Suppressor macrophage treated with lipopolysaccharide for 4 hours (primary cell): ENCODE data around the gene PSMD8.
"Not testable (repeated sequence)": the region's sequence is repeated elsewhere in the genome, so short reads cannot be mapped to it uniquely, and the experiment has no call there.

Experiments
- DNase-seq: peaks from one replicate; pipeline ENCODE4 v3.0.0-alpha.2; 2020

The PSMD8 gene

DNA sequence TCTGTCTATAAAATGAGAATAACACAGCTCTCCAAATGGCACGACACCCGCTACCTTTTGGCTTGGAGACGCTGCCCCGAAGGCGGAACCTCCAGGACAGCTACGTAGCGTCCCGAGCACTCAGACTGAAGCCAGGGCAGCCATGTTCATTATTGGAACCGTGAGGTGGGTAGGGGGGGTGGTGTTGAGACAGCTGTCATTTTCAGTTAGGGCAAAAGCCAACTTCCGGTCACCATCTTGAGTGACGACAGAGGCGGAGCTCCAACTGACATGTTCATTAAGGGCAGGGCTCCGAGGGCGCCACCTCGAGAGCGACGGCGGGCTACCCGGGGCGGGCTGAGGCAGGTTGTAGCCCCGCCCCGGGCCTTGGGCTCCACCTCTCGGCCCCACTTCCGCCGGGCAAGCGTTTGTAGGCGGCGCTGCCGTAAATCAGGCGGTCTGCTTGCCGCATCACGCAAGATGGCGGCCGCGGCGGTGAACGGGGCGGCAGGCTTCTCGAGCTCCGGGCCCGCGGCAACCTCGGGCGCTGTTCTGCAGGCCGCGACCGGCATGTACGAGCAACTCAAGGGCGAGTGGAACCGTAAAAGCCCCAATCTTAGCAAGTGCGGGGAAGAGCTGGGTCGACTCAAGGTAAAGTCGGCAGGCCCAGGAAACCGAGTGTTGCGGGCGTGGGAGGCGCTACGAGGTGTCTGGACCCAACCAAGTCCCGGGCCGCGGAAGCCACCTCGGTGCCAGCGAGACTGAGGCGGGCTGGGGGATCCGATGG, at the start of gene PSMD8:
Gene PSMD8, plus strand, starts transcription at position 240 of the 766 bp plus-strand sequence. Its CDS starts 31 bp downstream, at position 271.
- DNase-seq = peak; percentile 100

DNA sequence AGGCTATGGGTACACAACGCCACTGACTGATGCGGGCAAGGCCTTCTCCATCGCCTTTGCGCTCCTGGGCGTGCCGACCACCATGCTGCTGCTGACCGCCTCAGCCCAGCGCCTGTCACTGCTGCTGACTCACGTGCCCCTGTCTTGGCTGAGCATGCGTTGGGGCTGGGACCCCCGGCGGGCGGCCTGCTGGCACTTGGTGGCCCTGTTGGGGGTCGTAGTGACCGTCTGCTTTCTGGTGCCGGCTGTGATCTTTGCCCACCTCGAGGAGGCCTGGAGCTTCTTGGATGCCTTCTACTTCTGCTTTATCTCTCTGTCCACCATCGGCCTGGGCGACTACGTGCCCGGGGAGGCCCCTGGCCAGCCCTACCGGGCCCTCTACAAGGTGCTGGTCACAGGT, 47.8 kb upstream of the PSMD8 start:
- no peak for DNase-seq

DNA sequence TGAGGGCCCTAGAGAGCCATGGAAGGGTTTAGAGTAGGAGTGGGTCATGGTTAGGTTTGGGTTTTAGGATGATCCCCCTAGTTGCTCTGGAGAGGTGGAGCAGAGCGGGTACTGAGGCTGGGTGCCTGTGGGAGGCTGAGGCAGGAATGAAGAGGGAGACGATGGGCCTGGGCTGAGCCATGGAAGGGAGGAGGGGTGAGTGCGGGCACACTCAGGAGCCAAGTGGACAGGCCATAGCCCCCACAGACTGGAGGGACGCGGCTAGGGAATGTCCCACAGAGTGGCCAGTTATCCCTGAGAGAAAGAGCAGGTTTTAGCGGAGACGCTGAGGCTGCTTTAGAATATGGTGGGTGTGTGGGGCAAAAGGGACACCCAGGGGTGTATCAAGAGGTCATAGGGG, 44.7 kb upstream of the PSMD8 start:
- DNase-seq = no peak

DNA sequence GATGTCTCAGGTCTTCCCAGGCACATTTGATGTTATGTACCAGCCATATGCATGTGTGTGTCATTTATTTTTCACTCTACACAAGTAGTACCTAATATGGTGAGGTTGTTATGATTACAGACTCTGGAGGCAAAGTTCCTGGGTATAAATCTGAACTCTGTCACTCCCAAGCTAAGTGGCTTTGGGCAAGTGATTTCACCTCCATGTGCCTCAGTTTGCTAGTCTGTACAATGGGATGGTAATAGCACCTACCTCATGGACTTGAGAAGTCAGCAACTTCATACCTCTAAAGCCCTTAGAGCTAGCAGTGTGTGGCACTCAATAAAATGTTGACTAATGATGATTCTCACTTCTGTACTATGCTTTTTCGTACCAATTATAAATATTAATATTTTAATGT, 42.6 kb upstream of the PSMD8 start:
- no peak for DNase-seq

DNA sequence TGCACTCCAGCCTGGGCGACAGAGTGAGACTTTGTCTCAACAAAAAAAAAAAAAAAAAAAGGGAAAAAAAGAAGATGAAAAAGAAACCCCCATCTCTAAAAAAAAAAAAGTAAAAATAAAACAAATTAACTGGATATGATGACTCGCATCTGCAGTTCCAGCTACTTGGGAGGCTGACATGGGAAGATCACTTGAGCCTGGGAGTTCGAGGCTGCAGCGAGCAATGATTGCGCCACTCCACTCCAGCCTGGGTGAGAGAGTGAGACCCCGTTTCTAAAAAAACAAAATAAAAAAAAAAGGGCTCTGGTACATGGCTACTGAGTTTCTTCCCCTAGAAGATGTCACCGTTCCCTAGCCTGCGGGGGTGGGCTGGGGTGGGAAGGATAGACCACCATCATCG, 41.1 kb upstream of the PSMD8 start:
- no peak for DNase-seq

DNA sequence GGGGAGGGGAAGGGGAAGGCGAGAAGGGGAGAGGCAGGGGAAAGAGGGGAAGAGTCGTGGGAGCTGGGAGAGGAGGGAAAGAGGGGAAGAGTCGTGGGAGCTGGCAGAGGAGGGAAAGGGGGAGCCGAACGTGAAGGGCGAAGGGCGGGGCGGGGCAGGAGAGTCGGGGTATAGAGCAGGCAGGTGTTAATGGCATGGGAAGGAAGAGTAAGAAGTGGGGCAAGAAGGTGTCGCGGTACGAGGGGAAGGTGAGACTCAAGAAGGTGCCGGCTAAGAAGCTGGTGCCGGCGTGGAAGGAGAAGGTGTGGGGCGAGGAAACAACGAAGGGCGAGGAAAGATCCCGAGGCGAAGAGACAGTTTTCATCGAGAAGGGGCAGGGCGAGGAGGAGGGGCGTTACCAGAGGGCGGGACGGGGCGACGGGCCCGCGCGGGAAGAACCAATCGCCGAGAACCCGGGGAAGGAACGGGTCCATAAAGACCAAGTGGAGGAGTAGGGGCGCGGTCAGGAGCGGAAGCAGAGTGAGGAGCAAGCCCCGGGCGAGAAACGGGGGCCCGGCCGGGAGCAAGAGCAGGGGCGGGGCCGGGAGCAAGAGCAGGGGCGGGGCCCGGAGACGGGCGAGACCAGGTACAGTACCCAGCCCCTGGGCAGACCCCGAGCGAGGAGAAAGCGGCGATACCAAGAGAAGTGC, 38.3 kb upstream of the PSMD8 start:
- DNase-seq = peak; percentile 99

DNA sequence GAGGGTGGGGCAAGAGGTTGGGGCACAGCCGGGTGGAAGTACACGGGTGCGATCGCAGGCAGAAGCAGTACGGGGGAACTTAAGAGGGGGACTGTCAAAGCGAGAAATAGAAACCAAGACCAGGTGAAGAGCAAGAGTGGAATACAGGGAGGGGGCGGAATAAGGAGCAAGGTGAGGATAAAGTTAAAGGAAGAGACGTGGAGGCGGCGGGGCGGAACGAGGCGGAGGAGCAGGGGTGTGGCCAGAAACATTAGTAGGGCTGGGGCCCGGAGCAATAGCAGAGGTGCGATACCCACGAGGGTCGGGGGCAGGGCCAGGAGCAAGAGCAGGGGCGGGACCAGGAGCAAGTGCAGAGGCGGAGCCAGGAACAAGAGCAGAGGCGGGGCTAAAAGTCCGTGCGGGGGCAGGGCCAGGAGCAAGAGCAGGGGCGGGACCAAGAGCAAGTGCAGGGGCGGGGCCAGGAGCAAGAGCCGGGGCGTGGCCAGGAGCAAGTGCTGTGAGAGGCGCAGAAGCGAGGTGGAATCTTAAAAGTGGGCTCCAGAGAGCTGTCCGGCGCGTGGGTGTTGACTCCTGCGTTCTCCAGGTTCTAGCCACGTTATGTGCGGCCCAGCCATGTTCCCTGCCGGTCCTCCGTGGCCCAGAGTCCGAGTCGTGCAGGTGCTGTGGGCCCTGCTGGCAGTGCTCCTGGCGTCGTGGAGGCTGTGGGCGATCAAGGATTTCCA, 37.6 kb upstream of the PSMD8 start:
- DNase-seq = peak; percentile 99

DNA sequence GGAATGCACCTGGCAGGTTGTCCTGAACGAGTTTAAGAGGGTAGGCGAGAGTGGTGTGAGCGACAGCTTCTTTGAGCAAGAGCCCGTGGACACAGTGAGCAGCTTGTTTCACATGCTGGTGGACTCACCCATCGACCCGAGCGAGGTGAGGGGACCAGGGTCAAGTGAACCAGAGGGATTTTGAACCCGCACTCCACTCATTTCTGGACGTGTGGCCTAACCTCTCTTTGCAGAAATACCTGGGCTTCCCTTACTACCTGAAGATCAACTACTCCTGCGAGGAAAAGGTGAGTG, 37.1 kb upstream of the PSMD8 start:
- no peak for DNase-seq

DNA sequence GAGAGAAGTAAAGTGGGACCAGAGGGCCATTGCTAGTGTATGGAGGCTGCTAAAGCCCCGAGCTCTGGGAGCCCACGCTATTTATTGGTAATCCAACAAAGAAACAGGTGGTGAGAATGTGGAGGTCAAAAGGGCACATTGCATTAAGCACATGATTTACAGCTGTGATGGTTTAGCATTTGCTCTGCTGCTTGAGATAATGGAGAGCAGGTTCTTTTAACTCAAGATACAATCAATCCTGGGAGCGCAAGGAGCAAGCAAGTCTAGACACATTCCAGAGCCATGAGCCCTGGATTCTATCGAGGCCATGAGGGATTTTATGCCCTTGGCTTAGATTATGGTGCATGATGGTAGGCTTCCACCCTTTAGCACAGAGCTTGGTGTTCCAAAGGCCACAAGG, 35.4 kb upstream of the PSMD8 start:
- not testable (repeated sequence) for DNase-seq

DNA sequence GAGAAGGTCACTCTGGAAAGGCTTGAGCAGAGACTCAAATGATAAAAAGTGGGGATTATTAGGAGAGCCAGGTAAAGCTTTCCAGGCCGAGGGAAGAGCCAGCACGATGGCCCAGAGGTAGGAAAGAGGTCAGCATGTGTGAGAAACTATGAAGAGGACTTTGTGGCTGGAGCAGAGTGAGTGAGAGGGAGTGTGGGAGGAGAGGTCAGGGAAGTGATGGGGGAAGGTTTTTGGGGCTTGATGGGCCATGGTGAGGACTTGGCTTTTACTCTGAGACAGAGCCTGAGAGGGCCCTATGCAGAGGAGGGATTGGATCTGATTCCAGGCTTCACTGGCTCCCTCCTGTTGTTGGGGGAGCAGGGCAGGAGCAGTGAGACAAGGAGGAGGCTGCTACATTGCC, 33.4 kb upstream of the PSMD8 start:
- no peak for DNase-seq

DNA sequence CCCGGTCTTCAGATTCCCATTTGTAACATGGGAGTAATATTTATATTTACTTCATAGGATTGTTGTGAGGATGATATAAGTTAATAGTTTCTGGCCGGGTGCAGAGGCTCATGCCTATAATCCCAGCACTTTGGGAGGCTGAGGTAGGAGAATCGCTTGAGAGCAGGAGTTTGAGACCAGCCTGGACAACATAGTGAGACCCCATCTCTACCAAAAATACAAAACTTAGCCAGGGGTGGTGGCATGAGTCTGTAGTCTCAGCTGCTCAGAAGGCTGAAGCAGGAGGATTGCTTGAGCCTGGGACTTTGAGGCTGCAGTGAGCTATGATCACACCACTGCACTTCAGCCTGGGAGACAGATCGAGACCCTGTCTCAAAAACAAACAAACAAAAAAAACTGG, 27.5 kb upstream of the PSMD8 start:
- no peak for DNase-seq

DNA sequence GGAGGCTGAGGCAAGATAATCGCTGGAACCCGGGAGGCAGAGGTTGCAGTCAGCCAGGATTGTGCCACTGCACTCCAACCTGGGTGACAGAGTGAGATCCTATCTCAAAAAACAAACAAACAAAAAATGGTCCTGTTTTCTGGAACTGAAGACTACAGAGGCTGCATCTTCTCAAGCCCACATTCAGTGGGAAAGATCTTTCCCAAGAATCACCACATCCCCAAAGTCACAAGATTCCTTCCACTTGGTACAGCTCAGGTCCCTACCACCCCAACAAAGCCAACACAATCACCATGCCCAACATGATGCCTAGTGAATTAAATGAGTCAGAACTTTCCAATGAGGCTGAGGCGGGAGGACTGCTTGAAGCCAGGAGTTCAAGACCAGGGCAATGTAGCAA, 23.5 kb upstream of the PSMD8 start:
- no peak for DNase-seq

DNA sequence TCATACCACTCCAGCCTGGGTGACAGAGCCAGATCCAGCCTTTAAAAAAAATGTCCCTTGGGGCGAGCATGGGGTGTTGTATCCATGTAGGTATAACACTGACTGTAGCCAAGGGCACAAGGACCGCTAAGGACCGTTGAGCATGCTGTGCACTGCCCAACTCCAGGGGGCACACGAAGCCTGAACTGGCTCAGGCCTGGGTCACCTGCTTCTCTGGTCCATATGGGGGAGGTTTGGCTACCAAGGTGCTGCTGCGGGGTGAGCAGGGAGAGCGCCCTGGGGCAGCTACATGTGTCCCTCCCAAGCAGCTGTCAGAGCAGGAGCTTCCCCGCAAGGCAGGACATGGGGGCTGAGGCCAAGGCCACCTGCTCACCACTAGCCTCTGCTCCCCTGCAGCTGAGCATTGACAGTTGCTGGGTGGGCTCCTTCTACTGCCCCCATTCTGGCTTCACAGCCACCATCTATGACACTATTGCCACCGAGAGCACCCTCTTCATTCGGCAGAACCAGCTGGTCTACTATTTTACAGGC, 22.4 kb upstream of the PSMD8 start:
- DNase-seq = no peak

DNA sequence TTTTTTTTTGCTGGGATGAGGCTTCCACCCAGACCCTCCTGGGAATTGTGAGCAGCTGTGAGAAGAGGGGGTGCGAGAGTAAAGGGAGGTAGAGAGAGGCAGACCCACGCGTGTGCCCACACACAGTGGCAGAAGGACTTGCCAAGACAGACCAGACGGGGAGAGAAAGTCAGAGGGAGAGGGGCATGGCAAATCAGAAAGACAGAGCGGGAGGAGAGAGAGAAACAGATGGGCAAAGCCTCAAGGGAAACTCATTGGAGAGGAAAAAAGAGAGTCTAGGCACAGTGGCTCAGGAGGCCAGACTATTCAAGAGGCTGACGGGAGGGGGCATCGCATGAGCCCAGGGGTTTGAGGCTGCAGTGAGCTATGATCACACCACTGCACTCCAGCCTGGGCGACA, 21.8 kb upstream of the PSMD8 start:
- no peak for DNase-seq

DNA sequence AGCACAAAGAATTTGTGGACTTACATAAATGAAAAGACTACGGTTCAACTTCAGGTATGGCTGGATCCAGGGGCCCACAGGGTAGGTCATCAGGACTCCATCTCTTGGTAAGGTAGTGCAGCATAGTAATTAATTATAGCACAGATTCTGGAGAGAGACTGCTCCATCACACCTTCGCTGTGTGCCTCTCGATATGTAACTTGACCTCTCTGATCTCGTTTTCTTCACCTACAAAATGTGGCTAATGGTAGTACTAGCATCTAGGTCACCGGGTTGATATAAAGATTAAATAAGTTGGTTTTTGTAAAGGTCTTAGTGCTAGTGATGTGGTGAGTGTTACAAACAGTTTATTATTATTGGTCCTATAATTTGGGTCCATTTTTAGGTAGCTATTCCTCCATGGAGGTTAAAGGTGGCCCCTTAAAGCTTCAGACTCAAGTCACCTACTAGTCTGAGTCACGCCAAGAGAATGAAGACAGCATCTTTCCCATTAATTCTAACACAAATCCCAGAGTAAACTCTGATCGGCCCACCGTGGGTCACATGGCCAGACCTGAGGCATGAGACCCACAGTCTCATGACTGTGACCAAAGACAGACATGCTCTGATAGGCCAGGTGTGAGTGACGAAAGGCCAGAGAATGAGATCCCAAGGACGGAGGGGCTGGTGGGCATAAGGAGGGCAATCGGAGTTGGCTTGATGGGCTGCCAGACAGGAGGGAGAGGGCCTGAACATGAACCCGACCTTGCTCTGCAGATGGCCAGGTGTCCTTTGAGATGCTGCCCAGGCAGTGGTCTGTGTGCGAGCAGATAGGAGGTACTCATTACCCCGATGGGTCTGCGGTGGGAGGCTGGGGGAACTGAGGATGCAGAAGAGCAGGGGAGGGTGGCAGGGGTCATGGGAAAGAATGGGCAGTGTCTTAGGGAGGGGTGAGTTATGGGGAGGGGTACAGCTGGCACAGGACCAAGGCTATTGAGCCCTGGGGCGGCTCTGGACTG, 18.3 kb upstream of the PSMD8 start:
- DNase-seq = no peak

DNA sequence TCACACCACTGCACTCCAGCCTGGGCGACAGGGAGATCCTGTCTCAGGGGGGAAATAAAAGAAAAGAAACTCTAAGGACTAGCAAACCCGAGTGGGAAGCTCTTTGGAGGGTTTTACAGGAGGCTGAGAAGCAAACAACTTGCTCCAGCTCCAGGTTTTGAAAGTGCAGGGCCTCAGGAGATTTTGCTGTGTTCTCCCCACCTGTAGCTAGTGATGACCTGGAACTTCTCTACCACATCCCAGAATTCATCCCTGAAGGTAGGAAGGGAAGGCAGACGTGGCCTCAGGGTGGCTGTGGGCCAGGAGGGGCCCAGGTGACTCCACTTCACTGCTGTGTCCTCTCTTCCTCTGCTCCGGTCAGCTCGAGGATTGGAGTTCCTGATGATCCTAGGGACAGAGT, 16.3 kb upstream of the PSMD8 start:
- DNase-seq = no peak

DNA sequence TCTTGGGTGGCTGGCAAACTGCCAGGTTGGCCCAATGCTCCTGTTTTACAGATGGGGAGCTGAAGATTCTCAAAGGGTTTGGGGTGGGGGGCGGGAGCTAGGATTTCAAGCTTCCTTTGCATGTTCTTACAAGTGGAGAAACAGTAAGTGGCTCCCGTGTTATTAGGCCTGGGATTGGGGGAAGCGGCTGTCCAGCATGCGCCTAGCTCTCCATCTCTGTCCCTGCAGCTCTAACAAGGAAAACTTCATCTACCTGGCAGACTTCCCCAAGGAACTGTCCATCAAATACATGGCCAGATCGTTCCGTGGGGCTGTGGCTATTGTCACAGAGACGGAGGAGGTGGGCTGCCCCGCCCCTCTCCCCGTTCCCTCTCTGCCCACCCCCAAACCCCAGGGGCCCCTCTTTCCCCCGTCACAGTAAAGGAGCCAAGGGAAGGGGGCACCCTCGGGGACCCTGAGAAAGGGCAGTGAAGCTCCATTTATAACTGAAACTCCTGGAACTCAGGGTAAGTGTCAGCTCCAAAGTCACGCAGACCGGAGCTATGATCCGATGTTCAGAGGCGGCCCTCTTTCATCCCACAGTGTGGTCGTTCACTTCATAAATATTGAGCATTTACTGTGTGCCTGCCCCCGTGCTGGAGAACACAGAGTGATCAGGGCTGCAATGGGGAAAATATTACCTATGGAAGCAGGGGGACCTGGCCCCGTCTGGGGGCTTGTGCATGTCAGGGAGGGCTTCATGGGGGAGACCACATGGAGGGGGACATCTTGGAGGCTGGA, 14.9 kb upstream of the PSMD8 start:
- no peak for DNase-seq

DNA sequence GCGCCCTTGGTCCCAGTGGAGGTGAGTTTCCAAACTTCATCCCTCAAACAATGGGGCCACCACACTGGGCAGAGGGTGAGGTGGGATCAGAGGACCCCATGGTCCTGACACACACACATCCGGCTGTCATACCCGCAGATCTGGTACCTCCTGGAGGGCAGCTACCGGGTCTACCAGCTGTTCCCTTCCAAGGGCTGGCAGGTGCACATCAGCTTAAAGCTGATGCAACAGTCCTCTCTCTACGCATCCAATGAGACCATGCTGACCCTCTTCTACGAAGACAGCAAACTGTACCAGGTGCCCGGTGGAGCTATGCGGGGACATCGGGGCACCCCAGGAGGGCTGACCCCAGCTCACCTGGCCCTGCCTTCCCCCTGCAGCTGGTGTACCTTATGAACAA, 14.0 kb upstream of the PSMD8 start:
- no peak for DNase-seq

DNA sequence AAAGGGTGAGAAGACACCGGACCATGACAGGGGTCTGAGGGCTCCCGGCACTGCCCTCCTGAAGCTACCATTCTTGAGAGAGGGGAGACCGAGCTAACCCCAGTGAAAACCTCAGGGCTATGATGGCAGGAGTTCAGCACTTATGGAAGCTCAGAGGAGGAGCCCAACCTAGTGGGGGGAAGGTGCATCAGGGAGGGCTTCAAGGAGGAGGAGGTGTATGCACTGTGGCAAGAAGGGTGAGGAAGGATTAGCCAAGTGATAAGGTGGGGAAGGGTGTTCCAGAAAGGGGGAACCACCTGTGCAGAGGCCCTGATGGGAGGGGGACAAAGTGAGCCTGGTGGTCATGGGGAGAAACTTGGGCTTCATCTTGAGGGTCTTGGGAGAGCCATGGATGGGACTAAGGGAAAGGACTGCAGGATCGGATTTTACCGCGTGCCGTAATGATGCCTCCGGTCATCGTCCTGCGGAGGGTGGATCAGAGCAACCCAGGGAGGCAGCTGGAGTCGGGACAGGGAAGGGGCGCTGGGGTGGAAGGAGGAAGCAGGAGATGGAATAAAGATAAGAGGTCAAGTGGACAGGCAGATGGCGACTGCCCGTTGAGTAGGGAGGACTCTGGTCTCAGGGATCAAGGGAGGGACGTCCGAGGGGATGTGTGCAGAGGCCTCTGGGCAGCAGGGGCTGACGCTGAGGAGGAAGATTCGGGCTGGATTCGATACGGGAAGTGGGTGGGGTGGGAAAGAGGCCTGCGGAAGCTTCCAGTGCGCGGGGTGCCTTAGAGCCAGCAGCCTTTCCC, 13.3 kb upstream of the PSMD8 start:
- no peak for DNase-seq

DNA sequence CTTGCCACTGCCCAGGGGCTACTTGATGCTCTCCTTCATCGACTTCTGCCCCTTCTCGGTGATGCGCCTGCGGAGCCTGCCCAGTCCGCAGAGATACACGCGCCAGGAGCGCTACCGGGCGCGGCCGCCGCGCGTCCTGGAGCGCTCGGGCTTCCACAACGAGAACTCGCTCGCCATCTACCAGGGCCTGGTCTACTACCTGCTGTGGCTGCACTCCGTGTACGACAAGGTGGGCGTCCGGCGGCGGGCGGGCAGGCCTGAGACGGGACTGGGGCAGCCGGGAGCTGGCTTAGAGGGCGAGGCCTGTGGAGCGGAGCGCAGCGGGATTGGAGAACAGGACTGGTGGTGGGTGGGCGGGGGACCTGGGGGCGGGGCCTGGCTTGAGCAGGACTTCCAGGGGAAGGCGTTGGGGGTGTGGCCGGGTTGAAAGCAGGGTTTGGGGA, 12.7 kb upstream of the PSMD8 start:
- DNase-seq = peak; percentile 84
